ENCODE results near the gene GOLGA6L7. TPM values are rescaled to one million over a fixed set of nuclear protein-coding genes. Genes with fewer than 3 reads are reported as not detected.

Gene GOLGA6L7
- total RNA-seq, 2 donors from 2014 or later, result not detected

GRCh38 chr15:28880680-28881079, 32.2 kb upstream of the GOLGA6L7 start:
- Histone ChIP-seq H3K36me3 (no peaks in the 10 kb centered on the region), H3K4me3 (no peak overlapping the region), H3K27me3 (peaks cover 7% of the 10 kb centered on the region), H3K4me1 (no peaks in the 10 kb centered on the region), H3K9ac (ENCODE audit: low read depth in 2 of 2, low read length in 2 of 2) (no peak overlapping the region), H3K9me3 (no peaks in the 10 kb centered on the region), H3K27ac (no peak overlapping the region)
- TF ChIP-seq CTCF (IDR thresholded peaks at IDR 0.05), result no peak
- intact Hi-C loops (cut with DNase I), result no loop called here
- no peak for DNase-seq

- no peak overlapping the region for H3K4me3 ChIP-seq
- no peak for TF ChIP-seq CTCF (IDR thresholded peaks at IDR 0.05)
- no peaks in the 10 kb centered on the region for H3K4me1 ChIP-seq
- DNase-seq, result no peak
- no peaks in the 10 kb centered on the region for H3K36me3 ChIP-seq
- no peak overlapping the region for H3K9ac ChIP-seq (ENCODE audit: low read depth in 2 of 2, low read length in 2 of 2)
- H3K9me3 ChIP-seq, result no peaks in the 10 kb centered on the region
- H3K27ac ChIP-seq, result no peak overlapping the region
- intact Hi-C loops (cut with DNase I), result no loop called here
- H3K27me3 ChIP-seq, result no peaks in the 10 kb centered on the region
Observed at GRCh38 chr15:28879551-28879950, 31.1 kb upstream of the GOLGA6L7 start.

GRCh38 chr15:28878209-28878608, 29.8 kb upstream of the GOLGA6L7 start:
- Histone ChIP-seq H3K9ac (ENCODE audit: low read depth in 2 of 2, low read length in 2 of 2) (no peak overlapping the region), H3K27me3 (no peaks in the 10 kb centered on the region), H3K9me3 (no peaks in the 10 kb centered on the region), H3K27ac (no peak overlapping the region), H3K36me3 (no peaks in the 10 kb centered on the region), H3K4me3 (no peak overlapping the region), H3K4me1 (no peaks in the 10 kb centered on the region)
- TF ChIP-seq CTCF (IDR thresholded peaks at IDR 0.05), result no peak
- DNase-seq, result no peak
- intact Hi-C loops (cut with DNase I), result no loop called here

GRCh38 chr15:28876845-28877185, 28.4 kb upstream of the GOLGA6L7 start:
- intact Hi-C loops (cut with DNase I), result no loop called here
- H3K36me3 ChIP-seq, result no peaks in the 10 kb centered on the region
- H3K4me3 ChIP-seq, result no peak overlapping the region
- H3K9me3 ChIP-seq, result no peaks in the 10 kb centered on the region
- no peak for TF ChIP-seq CTCF (IDR thresholded peaks at IDR 0.05)
- no peak overlapping the region for H3K27ac ChIP-seq
- no peak overlapping the region for H3K9ac ChIP-seq (ENCODE audit: low read depth in 2 of 2, low read length in 2 of 2)
- no peak for DNase-seq
- H3K27me3 ChIP-seq, result no peaks in the 10 kb centered on the region
- H3K4me1 ChIP-seq, result no peaks in the 10 kb centered on the region

GRCh38 chr15:28876131-28876844, 27.8 kb upstream of the GOLGA6L7 start:
- TF ChIP-seq CTCF (IDR thresholded peaks at IDR 0.05), result no peak
- no peak overlapping the region for H3K9ac ChIP-seq (ENCODE audit: low read depth in 2 of 2, low read length in 2 of 2)
- no peak overlapping the region for H3K4me3 ChIP-seq
- no peaks in the 10 kb centered on the region for H3K9me3 ChIP-seq
- H3K36me3 ChIP-seq, result no peaks in the 10 kb centered on the region
- intact Hi-C loops (cut with DNase I), result no loop called here
- no peaks in the 10 kb centered on the region for H3K4me1 ChIP-seq
- no peak overlapping the region for H3K27ac ChIP-seq
- no peaks in the 10 kb centered on the region for H3K27me3 ChIP-seq
- no peak for DNase-seq
